HG03045 (cell line): Measurements from ENCODE around the gene MOK.
A peak's percentile ranks its signal among the peaks of the same experiment; 100 is the strongest.
"Not testable (repeated sequence)": the region's sequence is repeated elsewhere in the genome, so short reads cannot be mapped to it uniquely, and the experiment has no call there.

ENCODE experiments used
- ATAC-seq: cut with Tn5 transposase; IDR thresholded peaks from one replicate; pipeline ENCODE4 v1.9.1; 2021; ENCODE audit warnings: mild to moderate bottlenecking, moderate library complexity; ENCODE audit not compliant: unreplicated experiment

MOK gene, protein sequence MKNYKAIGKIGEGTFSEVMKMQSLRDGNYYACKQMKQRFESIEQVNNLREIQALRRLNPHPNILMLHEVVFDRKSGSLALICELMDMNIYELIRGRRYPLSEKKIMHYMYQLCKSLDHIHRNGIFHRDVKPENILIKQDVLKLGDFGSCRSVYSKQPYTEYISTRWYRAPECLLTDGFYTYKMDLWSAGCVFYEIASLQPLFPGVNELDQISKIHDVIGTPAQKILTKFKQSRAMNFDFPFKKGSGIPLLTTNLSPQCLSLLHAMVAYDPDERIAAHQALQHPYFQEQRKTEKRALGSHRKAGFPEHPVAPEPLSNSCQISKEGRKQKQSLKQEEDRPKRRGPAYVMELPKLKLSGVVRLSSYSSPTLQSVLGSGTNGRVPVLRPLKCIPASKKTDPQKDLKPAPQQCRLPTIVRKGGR

GRCh38 chr14:102304611-102305506, at the start of gene MOK:
Gene MOK, minus strand, starts transcription at chr14:102305164. Its CDS starts 196 bp downstream, at chr14:102304968.
- ATAC-seq, result peak; percentile 92

- ATAC-seq, result no peak
Measured at GRCh38 chr14:102353126-102353619, 48.2 kb upstream of the MOK start.

DNA sequence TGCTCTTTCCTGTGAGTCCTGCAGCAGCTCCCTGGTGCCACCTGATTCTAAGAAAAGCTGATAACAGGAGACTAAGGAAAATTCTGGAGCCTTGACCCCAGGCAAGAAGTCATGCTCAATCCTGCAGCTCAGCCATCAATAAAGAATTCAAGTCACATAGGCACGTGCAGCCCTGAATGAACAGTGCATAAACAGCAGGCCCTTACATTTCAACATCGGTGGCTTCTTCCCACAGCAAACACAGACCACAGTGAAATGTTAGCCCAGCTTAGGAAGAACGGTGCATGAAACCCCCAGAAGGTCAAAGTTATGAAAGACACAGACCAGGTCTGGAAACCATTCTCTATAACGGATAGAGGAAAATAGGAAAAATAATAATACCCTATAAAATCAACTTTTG, 47.2 kb upstream of the MOK start:
- ATAC-seq, result no peak

GRCh38 chr14:102351593-102351992, 46.6 kb upstream of the MOK start:
- ATAC-seq, result not testable (repeated sequence)

DNA sequence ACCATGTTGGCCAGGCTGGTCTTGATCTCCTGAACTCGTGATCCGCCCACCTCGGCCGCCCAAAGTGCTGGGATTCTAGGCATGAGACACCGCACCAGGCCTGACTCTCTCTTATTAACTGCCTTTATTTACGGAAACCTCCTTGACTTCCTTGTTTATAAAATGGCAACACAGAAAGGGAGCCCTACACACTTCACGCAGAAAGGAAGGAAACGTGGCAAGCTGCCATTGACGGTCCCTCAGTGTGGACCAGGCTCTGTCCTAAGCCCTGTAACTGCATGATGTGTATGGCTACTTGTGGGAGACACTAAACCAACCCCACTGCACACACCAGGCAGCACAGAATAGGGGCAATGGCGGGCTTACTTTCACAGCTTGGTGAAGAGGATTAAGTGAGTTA, 46.1 kb upstream of the MOK start:
- ATAC-seq, result no peak

DNA sequence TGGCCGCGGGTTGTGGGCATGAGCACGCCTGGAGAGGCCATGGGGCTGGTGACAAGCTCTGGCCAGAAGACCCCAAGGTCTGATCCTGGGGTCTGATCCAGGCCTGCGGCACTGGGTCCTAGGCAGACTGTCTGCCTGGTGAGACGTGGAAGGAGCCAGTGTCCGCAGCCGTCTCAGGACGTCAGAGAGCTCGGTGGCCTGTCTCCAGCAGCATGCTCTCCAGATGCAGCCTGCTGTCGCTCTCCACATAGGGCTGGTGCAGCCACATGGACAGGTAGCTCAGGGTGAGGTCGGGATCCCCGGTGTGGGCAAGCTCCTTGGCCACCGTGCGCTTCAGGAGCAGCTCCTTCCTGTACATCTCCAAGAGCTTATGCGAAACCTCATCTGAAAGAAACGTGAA, 43.4 kb upstream of the MOK start:
- no peak for ATAC-seq

- ATAC-seq, result no peak
Measured at GRCh38 chr14:102346645-102347044, 41.7 kb upstream of the MOK start.

DNA sequence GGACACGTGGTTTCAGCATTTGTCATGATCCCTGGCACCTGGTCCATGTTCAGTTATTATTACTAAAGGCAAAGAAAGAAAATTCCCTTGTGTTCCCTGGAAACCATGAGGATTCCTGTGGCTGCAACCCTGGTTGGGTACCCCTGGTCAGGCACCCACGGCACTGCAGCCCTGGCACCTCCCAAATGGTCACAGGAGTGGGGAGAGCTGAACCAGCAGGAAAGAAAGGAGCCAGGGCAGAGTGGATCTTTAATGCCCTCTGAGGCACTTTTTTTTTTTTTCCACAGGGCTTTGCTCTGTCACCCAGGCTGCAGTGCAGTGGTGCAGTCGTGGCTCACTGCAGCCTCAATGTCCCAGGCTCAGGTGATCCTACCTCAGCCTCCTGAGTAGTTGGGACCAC, 40.3 kb upstream of the MOK start:
- ATAC-seq, result no peak

DNA sequence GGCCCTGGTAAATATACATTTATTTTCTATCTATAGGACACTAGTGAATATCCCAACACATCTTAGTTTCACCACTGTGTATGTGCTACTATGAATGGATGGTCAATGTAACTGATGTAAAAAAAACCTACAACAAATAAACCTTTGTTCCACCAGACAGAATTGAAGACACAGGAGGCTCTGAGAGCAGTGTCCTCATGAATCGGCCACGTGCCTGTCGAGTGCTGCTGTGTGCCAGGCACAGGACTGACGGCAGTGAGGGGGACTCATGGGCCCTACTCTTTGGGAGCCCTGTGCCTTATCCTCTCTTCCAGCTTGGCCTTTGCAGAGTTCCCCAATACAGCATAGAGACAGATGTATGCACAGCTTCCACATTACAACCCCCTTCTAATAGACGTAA, 39.5 kb upstream of the MOK start:
- ATAC-seq, result no peak

- ATAC-seq, result no peak
Measured at GRCh38 chr14:102344084-102344483, 39.1 kb upstream of the MOK start.

- no peak for ATAC-seq
Measured at GRCh38 chr14:102342238-102342637, 37.3 kb upstream of the MOK start.

DNA sequence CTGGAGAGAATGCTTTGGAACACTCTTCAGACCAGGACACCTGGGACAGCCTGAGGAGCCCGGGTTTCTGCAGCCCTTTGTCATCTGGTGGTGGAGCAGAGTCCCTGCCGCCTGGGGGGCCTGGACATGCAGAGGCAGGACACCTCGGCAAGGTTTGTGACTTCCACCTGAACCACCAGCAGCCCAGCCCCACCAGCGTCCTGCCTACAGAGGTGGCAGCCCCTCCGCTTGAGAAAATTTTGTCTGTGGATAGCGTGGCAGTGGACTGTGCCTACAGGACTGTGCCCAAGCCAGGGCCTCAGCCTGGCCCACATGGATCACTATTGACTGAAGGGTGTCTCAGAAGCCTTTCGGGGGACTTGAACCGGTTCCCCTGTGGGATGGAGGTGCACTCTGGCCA, 36.6 kb upstream of the MOK start:
- no peak for ATAC-seq

- no peak for ATAC-seq
Measured at GRCh38 chr14:102338724-102339123, 33.8 kb upstream of the MOK start.

GRCh38 chr14:102335163-102335562, 30.2 kb upstream of the MOK start:
- no peak for ATAC-seq

- no peak for ATAC-seq
Measured at GRCh38 chr14:102333795-102334705, 29.1 kb upstream of the MOK start.

DNA sequence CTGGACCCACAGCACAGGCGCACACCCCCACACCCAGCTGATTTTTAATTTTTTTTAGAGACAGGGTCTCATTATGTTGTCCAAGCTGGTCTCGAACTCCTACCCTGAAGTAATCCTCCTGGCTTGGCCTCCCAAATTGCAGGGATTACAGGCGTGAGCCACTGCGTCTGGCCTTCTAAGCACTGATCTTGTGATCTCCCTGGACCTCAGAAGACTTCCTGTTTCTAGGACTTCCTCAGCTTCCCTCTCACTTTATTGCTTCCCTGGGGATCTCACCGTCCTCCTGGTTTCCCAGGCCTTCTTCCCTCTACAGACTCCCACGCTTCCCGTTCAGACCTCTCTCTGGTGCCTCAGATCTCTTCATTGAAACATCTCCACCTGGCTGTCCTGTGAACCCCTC, 28.4 kb upstream of the MOK start:
- ATAC-seq, result no peak

GRCh38 chr14:102330806-102331205, 25.8 kb upstream of the MOK start:
- no peak for ATAC-seq

- not testable (repeated sequence) for ATAC-seq
Measured at GRCh38 chr14:102329381-102329780, 24.4 kb upstream of the MOK start.

DNA sequence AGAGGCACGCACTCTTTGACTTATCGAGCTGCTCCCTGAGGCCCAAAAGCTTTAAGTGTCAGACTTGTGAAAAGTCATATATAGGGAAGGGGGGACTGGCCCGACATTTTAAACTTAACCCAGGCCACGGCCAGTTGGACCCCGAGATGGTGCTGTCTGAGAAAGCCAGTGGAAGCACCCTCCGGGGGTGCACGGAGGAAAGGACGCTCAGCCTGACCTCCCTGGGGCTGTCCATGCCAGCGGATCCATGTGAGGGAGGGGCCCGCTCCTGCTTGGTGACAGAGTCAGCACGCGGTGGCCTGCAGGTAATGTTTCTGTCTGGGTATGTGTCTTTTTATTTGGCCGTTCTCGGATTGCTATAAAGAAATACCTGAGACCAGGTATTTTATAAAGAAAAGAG, 21.6 kb upstream of the MOK start:
- no peak for ATAC-seq

GRCh38 chr14:102325791-102326345, 20.9 kb upstream of the MOK start:
- no peak for ATAC-seq
